ENCODE results near the gene PRDM11. TPM values are rescaled to one million over a fixed set of nuclear protein-coding genes. Genes with fewer than 3 reads are reported as not detected.

Gene PRDM11
- total RNA-seq, 1 experiment from 2014 or later: 8.1 TPM

DNA sequence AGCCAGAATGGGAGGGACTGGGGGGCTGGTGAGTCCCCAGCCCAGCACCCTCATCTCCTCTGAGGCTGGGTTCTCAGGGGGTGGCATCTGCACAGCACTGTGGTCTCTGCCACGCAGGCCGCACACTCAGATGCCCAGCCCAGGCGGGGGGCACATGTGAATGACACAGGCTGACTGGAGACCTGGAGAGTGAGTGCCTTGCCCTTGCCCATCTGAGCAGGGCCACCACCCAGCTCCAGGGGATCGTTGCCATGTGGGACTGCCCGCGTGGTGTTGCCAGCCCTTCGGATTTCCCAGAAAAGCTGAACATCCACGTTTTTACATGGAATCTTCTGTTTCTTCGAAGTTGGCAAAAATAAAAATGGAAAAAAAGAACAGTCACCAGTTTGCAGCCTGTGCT lies 18.9 kb downstream of the PRDM11 start:
- Mint-ChIP-seq H3K9me3 (ENCODE audit: low read depth, unreplicated experiment) (no peaks in the 10 kb centered on the region), H3K4me3 (ENCODE audit: low read depth, unreplicated experiment) (no peak overlapping the region), H3K27ac (ENCODE audit: unreplicated experiment) (no peak overlapping the region), H3K27me3 (ENCODE audit: unreplicated experiment) (no peaks in the 10 kb centered on the region), H3K4me1 (ENCODE audit: low read depth, unreplicated experiment) (peaks cover 10% of the 10 kb centered on the region), H3K36me3 (ENCODE audit: insufficient read depth, unreplicated experiment) (no peaks in the 10 kb centered on the region)
- BruUV-seq (replicated peaks): no TSS peak
- TF ChIP-seq, protein P1, sequence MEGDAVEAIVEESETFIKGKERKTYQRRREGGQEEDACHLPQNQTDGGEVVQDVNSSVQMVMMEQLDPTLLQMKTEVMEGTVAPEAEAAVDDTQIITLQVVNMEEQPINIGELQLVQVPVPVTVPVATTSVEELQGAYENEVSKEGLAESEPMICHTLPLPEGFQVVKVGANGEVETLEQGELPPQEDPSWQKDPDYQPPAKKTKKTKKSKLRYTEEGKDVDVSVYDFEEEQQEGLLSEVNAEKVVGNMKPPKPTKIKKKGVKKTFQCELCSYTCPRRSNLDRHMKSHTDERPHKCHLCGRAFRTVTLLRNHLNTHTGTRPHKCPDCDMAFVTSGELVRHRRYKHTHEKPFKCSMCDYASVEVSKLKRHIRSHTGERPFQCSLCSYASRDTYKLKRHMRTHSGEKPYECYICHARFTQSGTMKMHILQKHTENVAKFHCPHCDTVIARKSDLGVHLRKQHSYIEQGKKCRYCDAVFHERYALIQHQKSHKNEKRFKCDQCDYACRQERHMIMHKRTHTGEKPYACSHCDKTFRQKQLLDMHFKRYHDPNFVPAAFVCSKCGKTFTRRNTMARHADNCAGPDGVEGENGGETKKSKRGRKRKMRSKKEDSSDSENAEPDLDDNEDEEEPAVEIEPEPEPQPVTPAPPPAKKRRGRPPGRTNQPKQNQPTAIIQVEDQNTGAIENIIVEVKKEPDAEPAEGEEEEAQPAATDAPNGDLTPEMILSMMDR (IDR thresholded peaks at IDR 0.05; ENCODE audit: unreplicated experiment): no peak
- no peak for DNase-seq
- CTCF ChIA-PET: no interaction called here
- intact Hi-C loops (cut with micrococcal nuclease; ENCODE audit: unreplicated experiment): no loop called here

DNA sequence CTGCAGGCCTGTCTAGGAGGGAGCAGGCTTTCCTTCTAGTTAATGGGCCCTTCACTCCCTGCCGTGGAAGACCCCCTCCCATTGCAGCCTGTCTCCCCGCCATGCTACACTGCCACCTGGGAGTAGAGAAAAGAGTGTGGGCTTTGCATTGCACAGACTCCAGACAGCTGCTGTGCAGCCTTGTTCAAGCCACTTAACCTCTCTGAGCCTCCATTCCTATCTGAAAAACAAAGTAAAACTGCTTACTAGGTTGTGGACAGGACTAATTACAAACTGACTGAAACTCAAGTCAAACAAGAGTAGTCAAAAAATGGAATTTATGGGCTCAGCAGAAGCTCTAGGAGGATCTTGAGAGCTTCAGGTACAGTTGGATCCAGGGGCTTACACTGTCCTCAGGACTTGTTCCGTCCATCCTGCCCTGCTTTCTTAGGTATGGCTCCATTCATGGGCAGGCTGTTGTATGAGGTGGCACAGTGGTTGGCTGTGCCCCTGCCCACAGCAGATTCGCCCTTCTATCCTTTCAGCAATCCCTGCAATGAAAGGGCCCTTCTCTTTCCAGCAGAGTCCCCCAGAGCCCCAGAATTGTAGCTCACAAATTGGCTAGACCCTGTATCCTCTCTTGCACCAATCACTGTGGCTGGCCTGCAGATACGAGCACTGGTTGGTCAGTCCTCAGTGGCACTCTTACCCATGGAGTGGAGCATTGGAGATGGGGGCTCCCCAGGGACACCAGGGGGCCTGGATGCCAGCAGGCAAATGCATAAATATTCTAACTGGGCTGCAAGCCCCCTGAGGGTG lies 19.6 kb downstream of the PRDM11 start:
- H3K4me1 Mint-ChIP-seq (ENCODE audit: low read depth, unreplicated experiment): peaks cover 15% of the 10 kb centered on the region
- DNase-seq: no peak
- no peak overlapping the region for H3K4me3 Mint-ChIP-seq (ENCODE audit: low read depth, unreplicated experiment)
- no peaks in the 10 kb centered on the region for H3K27me3 Mint-ChIP-seq (ENCODE audit: unreplicated experiment)
- H3K27ac Mint-ChIP-seq (ENCODE audit: unreplicated experiment): no peak overlapping the region
- no TSS peak for BruUV-seq (replicated peaks)
- TF ChIP-seq, protein P1 (IDR thresholded peaks at IDR 0.05; ENCODE audit: unreplicated experiment): no peak
- CTCF ChIA-PET: no interaction called here
- H3K9me3 Mint-ChIP-seq (ENCODE audit: low read depth, unreplicated experiment): no peaks in the 10 kb centered on the region
- no peaks in the 10 kb centered on the region for H3K36me3 Mint-ChIP-seq (ENCODE audit: insufficient read depth, unreplicated experiment)
- intact Hi-C loops (cut with micrococcal nuclease; ENCODE audit: unreplicated experiment): no loop called here

DNA sequence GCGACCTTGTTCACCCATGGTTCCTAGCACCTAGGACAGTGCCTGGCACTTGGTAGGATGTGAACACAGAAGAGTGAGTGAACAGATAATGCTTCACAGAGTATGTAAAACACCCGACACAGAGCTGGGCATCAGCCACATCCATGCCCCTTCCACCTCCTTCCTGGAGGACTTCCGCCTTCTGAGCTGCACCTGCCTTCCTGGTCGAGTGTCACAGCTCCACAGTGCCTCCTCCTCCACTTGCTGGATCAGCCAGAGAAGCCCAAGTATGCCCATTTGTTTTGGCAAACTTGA lies 20.1 kb downstream of the PRDM11 start:
- H3K4me1 Mint-ChIP-seq (ENCODE audit: low read depth, unreplicated experiment): peaks cover 15% of the 10 kb centered on the region
- no peak overlapping the region for H3K27ac Mint-ChIP-seq (ENCODE audit: unreplicated experiment)
- no TSS peak for BruUV-seq (replicated peaks)
- no peaks in the 10 kb centered on the region for H3K27me3 Mint-ChIP-seq (ENCODE audit: unreplicated experiment)
- intact Hi-C loops (cut with micrococcal nuclease; ENCODE audit: unreplicated experiment): no loop called here
- H3K9me3 Mint-ChIP-seq (ENCODE audit: low read depth, unreplicated experiment): no peaks in the 10 kb centered on the region
- H3K36me3 Mint-ChIP-seq (ENCODE audit: insufficient read depth, unreplicated experiment): no peaks in the 10 kb centered on the region
- no peak for DNase-seq
- H3K4me3 Mint-ChIP-seq (ENCODE audit: low read depth, unreplicated experiment): no peak overlapping the region
- CTCF ChIA-PET: no interaction called here
- TF ChIP-seq, protein P1 (IDR thresholded peaks at IDR 0.05; ENCODE audit: unreplicated experiment): no peak

DNA sequence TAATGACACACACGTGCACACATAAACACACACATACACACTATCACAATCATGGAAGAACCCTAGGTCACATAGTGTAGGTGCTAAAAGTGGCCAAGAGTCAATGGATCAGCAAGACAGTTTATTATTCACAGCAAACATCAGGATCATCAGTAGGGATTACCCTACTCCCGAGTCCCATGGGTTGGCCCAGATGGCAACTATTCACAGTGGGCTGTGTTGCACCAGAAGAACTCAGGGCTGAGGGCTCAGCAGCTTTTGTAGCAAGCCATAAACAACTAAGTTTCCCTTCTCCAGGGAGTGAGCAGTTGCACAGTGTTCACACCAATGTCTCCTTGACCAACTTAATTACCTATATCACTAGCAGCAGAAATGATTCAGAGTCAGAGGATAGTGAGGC lies 20.8 kb downstream of the PRDM11 start:
- DNase-seq: no peak
- CTCF ChIA-PET: no interaction called here
- H3K9me3 Mint-ChIP-seq (ENCODE audit: low read depth, unreplicated experiment): no peaks in the 10 kb centered on the region

More for the DNA sequence above, 20.8 kb downstream of the PRDM11 start:
- Mint-ChIP-seq H3K4me3 (ENCODE audit: low read depth, unreplicated experiment) (no peak overlapping the region), H3K27me3 (ENCODE audit: unreplicated experiment) (no peaks in the 10 kb centered on the region), H3K27ac (ENCODE audit: unreplicated experiment) (no peak overlapping the region), H3K36me3 (ENCODE audit: insufficient read depth, unreplicated experiment) (no peaks in the 10 kb centered on the region), H3K4me1 (ENCODE audit: low read depth, unreplicated experiment) (peaks cover 15% of the 10 kb centered on the region)
- no TSS peak for BruUV-seq (replicated peaks)
- TF ChIP-seq, protein P1 (IDR thresholded peaks at IDR 0.05; ENCODE audit: unreplicated experiment): no peak
- intact Hi-C loops (cut with micrococcal nuclease; ENCODE audit: unreplicated experiment): no loop called here
